SK-N-SH treated with all-trans-retinoic acid at 6 μM for 48 hours (cell line): ENCODE results near the gene CYP4F22.

Source experiments
- ATAC-seq: fragments of 200-7000 bp; cut with Tn5 transposase; 3 replicates; pipeline ENCODE4 v1.9.1; 2020; ENCODE audit warnings: mild to moderate bottlenecking, moderate library complexity
- BACH2 ChIP-seq: fragments of 250-450 bp; sonication (Bioruptor Pico); IDR thresholded peaks from 2 replicates; pipeline ENCODE4 v1.9.0; 2021; ENCODE audit warnings: mild to moderate bottlenecking, borderline replicate concordance
- CREB5 ChIP-seq: fragments of 250-450 bp; sonication (Bioruptor Pico); IDR thresholded peaks from 2 replicates; pipeline ENCODE4 v1.5.1; 2020; ENCODE audit warnings: low read depth, mild to moderate bottlenecking, moderate library complexity
- CSRNP3 ChIP-seq: fragments of 250-450 bp; sonication (Bioruptor Pico); IDR thresholded peaks from 2 replicates; pipeline ENCODE4 v1.5.1; 2021; ENCODE audit warnings: mild to moderate bottlenecking, moderate library complexity
- ESRRG ChIP-seq: fragments of 250-450 bp; sonication (Bioruptor Pico); IDR thresholded peaks from 2 replicates; pipeline ENCODE4 v1.6.1; 2021; ENCODE audit warnings: mild to moderate bottlenecking
- GLIS3 ChIP-seq: fragments of 250-450 bp; sonication (Bioruptor Pico); IDR thresholded peaks from 2 replicates; pipeline ENCODE4 v1.5.0; 2020; ENCODE audit warnings: mild to moderate bottlenecking, moderate library complexity
- ISL1 ChIP-seq: fragments of 250-450 bp; sonication (Bioruptor Pico); IDR thresholded peaks from 2 replicates; pipeline ENCODE4 v2.1.2; 2022; ENCODE audit warnings: mild to moderate bottlenecking, moderate library complexity
- OSR1 ChIP-seq: fragments of 250-450 bp; sonication (Bioruptor Pico); IDR thresholded peaks from 2 replicates; pipeline ENCODE4 v1.8.0; 2022; ENCODE audit warnings: moderate library complexity, mild to moderate bottlenecking, inconsistent platforms
- PATZ1 ChIP-seq: fragments of 250-450 bp; sonication (Bioruptor Pico); IDR thresholded peaks from 2 replicates; pipeline ENCODE4 v1.8.0; 2020; ENCODE audit warnings: mild to moderate bottlenecking, moderate library complexity, borderline replicate concordance
- PPARA ChIP-seq: fragments of 250-450 bp; sonication (Bioruptor Pico); IDR thresholded peaks from 2 replicates; pipeline ENCODE4 v1.5.0; 2020; ENCODE audit warnings: mild to moderate bottlenecking, borderline replicate concordance
- RARB ChIP-seq: fragments of 250-450 bp; sonication (Bioruptor Pico); IDR thresholded peaks from 2 replicates; pipeline ENCODE4 v1.8.0; 2021; ENCODE audit warnings: mild to moderate bottlenecking, moderate library complexity
- SNAI2 ChIP-seq: fragments of 250-450 bp; sonication (Bioruptor Pico); IDR thresholded peaks from 2 replicates; pipeline ENCODE4 v1.5.0; 2020; ENCODE audit warnings: mild to moderate bottlenecking, moderate library complexity
- TCF4 ChIP-seq: fragments of 250-450 bp; sonication (Bioruptor Pico); IDR thresholded peaks from 2 replicates; pipeline ENCODE4 v1.8.0; 2021; ENCODE audit warnings: mild to moderate bottlenecking, moderate library complexity, borderline replicate concordance
- TOX ChIP-seq: fragments of 250-450 bp; sonication (Bioruptor Pico); IDR thresholded peaks from 2 replicates; pipeline ENCODE4 v1.8.0; 2021; ENCODE audit warnings: mild to moderate bottlenecking, moderate library complexity, borderline replicate concordance
- TSHZ2 ChIP-seq: fragments of 250-450 bp; sonication (Bioruptor Pico); IDR thresholded peaks from 2 replicates; pipeline ENCODE4 v1.5.0; 2020; ENCODE audit warnings: mild to moderate bottlenecking, moderate library complexity
- ZFP3 ChIP-seq: fragments of 250-450 bp; sonication (Bioruptor Pico); IDR thresholded peaks from 2 replicates; pipeline ENCODE4 v1.5.0; 2020; ENCODE audit warnings: mild to moderate bottlenecking, moderate library complexity
- ZFP30 ChIP-seq: fragments of 450-650 bp; formaldehyde crosslinking; IDR thresholded peaks from 2 replicates; pipeline ENCODE4 v1.5.0; 2022; ENCODE audit warnings: mild to moderate bottlenecking, moderate library complexity
- ZNF565 ChIP-seq: fragments of 450-650 bp; formaldehyde crosslinking; conservative IDR thresholded peaks from 2 replicates; pipeline ENCODE4 v1.5.0; 2020; ENCODE audit warnings: low read depth, mild to moderate bottlenecking, moderate library complexity
- ZNF70 ChIP-seq: fragments of 450-650 bp; formaldehyde crosslinking; IDR thresholded peaks from 2 replicates; pipeline ENCODE4 v1.5.0; 2020; ENCODE audit warnings: mild to moderate bottlenecking, moderate library complexity
- ZNF8 ChIP-seq: fragments of 450-650 bp; formaldehyde crosslinking; IDR thresholded peaks from 2 replicates; pipeline ENCODE4 v1.5.0; 2020; ENCODE audit warnings: mild to moderate bottlenecking, moderate library complexity
- TF ChIP-seq, protein P1 (sequence below): fragments of 250-450 bp; sonication (Bioruptor Pico); IDR thresholded peaks from 2 replicates; pipeline ENCODE4 v1.8.0; 2021; ENCODE audit warnings: low read depth, mild to moderate bottlenecking, moderate library complexity, borderline replicate concordance

CYP4F22 gene

DNA sequence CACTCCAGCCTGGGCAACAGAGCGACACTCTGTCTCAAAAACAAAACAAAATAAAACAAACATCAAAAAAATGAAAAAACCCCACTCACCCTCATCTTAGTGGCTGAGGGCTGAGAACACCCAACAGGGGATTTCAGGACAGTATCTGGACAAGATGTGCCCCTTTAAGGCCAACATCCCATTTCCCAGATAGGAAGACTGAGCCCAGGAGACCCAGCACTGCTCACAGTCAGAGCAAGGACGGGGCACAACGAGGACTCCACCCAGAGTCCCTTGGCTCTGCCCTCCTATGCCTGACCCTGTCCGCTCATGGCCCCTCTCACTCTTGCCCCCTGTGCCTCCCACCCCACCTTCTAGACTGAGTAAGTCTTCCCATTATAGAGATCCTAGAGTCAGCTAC lies 53.8 kb downstream of the CYP4F22 start (continued):
- TF ChIP-seq PPARA (CRISPR knock-in tag) = no peak
- no peak for TF ChIP-seq ZNF565
- no peak for TF ChIP-seq CREB5 (CRISPR knock-in tag)
- TF ChIP-seq OSR1 = no peak
- no peak for TF ChIP-seq ZFP3 (CRISPR knock-in tag)
- TF ChIP-seq TCF4 (CRISPR knock-in tag) = no peak
- no peak for TF ChIP-seq RARB (CRISPR knock-in tag)
- TF ChIP-seq PATZ1 (CRISPR knock-in tag) = no peak

DNA sequence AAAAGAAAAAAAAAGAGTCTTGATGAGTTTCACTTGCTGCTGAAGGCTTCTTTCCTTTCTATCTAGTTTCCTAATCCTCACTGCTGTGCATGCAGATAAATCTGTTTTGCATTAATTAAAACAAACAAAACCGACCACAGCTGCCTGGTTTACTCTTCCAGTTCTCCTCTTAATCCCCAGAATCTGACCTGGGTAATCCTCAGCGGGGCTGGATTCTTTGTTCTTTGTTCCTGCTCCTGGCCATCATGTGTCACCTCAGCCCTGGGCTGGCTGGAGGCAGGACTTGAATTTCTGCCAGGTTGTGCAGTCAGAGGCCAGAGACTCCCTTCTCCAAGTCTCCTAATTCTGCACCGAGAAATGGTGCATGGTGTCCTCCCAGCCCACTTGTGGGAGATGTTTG lies 54.5 kb downstream of the CYP4F22 start:
- TF ChIP-seq ZNF8 = no peak
- no peak for TF ChIP-seq SNAI2
- no peak for TF ChIP-seq ISL1 (CRISPR knock-in tag)
- no peak for TF ChIP-seq OSR1
- TF ChIP-seq, protein P1, sequence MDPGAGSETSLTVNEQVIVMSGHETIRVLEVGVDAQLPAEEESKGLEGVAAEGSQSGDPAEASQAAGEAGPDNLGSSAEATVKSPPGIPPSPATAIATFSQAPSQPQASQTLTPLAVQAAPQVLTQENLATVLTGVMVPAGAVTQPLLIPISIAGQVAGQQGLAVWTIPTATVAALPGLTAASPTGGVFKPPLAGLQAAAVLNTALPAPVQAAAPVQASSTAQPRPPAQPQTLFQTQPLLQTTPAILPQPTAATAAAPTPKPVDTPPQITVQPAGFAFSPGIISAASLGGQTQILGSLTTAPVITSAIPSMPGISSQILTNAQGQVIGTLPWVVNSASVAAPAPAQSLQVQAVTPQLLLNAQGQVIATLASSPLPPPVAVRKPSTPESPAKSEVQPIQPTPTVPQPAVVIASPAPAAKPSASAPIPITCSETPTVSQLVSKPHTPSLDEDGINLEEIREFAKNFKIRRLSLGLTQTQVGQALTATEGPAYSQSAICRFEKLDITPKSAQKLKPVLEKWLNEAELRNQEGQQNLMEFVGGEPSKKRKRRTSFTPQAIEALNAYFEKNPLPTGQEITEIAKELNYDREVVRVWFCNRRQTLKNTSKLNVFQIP (CRISPR knock-in tag) = no peak
- no peak for TF ChIP-seq ZFP3 (CRISPR knock-in tag)
- TF ChIP-seq TCF4 (CRISPR knock-in tag) = no peak
- no peak for TF ChIP-seq TSHZ2 (CRISPR knock-in tag)
- TF ChIP-seq BACH2 (CRISPR knock-in tag) = no peak
- ATAC-seq = no peak; the same call in 1 of the 3 replicates

DNA sequence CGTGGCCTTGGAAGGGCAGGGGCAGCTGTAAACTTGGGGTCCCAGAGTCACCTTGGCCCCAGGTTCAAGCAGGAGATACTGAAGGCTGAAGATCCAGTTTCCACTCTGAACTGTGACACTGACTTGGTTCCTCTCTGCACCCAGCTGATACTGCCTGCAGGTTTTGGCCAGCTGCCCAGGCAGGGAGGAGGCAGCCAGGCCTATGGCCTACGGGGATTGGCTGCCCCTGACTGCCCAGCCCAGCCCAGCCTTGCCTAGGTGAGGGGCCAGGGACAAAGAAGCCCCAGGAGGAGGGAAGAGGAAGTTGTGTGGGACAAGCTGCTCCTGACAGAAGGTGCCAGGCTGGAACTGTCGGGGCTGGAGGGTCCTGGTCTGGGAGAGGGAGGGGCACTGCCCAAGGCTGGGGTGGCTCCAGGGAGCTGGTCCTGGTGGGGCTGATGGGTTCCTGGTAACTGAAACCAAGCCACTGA lies 55.0 kb downstream of the CYP4F22 start:
- TF ChIP-seq PPARA (CRISPR knock-in tag) (no peak), TCF4 (CRISPR knock-in tag) (no peak), GLIS3 (CRISPR knock-in tag) (no peak), ZNF8 (no peak), TOX (no peak)
- ATAC-seq = peak; percentile 63

DNA sequence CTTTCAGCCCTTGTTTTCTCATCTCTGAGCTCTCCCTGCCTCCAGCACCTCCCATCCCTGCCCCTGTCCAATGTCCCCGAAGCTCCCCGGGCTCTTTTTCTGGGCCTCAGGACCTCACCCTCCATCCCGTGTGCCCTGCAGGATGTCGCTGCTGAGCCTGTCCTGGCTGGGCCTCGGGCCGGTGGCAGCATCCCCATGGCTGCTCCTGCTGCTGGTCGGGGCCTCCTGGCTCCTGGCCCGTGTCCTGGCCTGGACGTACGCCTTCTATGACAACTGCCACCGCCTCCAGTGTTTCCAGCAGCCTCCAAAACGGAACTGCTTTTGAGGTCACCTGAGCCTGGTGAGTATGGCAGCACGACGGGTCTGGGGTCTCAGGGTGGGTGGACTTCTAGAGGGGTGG lies 55.6 kb downstream of the CYP4F22 start:
- peak; percentile 18; the same call in 1 of the 3 replicates for ATAC-seq
- TF ChIP-seq ZFP30 (no peak), GLIS3 (CRISPR knock-in tag) (no peak), TOX (no peak), ZFP3 (CRISPR knock-in tag) (no peak), ZNF8 (no peak), CREB5 (CRISPR knock-in tag) (no peak), SNAI2 (no peak), ZNF70 (CRISPR knock-in tag) (no peak), CSRNP3 (no peak), TSHZ2 (CRISPR knock-in tag) (no peak), ESRRG (CRISPR knock-in tag) (no peak), BACH2 (CRISPR knock-in tag) (no peak), RARB (CRISPR knock-in tag) (no peak), ZNF565 (no peak)
